HepG2 (cell line): Measurements from ENCODE around the gene ABHD6. TPM values are rescaled to one million over a fixed set of nuclear protein-coding genes. Genes with fewer than 3 reads are reported as not detected.
A peak's percentile ranks its signal among the peaks of the same experiment; 100 is the strongest.

Experiments
- DR1 ChIP-seq: sonication (generic); formaldehyde crosslinking; IDR thresholded peaks from 2 replicates; pipeline ENCODE4 v1.8.0; 2021; ENCODE audit warnings: mild to moderate bottlenecking, missing genetic modification reagents, inconsistent platforms
- E2F5 ChIP-seq: sonication (generic); formaldehyde crosslinking; conservative IDR thresholded peaks from 2 replicates; pipeline ENCODE4 v1.4.0; 2020; ENCODE audit warnings: missing genetic modification reagents
- JUNB ChIP-seq: sonication (generic); formaldehyde crosslinking; IDR thresholded peaks from 2 replicates; pipeline ENCODE4 v1.8.0; 2022; ENCODE audit warnings: missing genetic modification reagents, mild to moderate bottlenecking, borderline replicate concordance
- KAT2B ChIP-seq: fragments of 150-350 bp; IDR thresholded peaks from 2 replicates; pipeline ENCODE4 v1.6.1; 2014; ENCODE audit warnings: low read depth, low read length, borderline replicate concordance
- LBX2 ChIP-seq: sonication (generic); formaldehyde crosslinking; IDR thresholded peaks from 2 replicates; pipeline ENCODE4 v1.5.0; 2020; ENCODE audit warnings: missing genetic modification reagents, mild to moderate bottlenecking, borderline replicate concordance
- MATR3 ChIP-seq: sonication (generic); formaldehyde crosslinking; IDR thresholded peaks from 2 replicates; pipeline ENCODE4 v1.4.0; 2020; ENCODE audit warnings: missing genetic modification reagents
- MED8 ChIP-seq: sonication (generic); formaldehyde crosslinking; IDR thresholded peaks from 2 replicates; pipeline ENCODE4 v1.8.1; 2023; ENCODE audit warnings: mild to moderate bottlenecking, missing genetic modification reagents; ENCODE audit not compliant: insufficient replicate concordance
- MYC ChIP-seq: sonication (generic); formaldehyde crosslinking; IDR thresholded peaks from 2 replicates; pipeline ENCODE4 v1.9.0; 2021; ENCODE audit warnings: missing genetic modification reagents, borderline replicate concordance
- SPEN ChIP-seq: sonication (generic); formaldehyde crosslinking; IDR thresholded peaks from 2 replicates; pipeline ENCODE4 v1.5.1; 2020; ENCODE audit warnings: low read depth, mild to moderate bottlenecking, missing genetic modification reagents
- TCF7 ChIP-seq: sonication (generic); IDR thresholded peaks from 2 replicates; pipeline ENCODE4 v1.6.1; 2016; ENCODE audit warnings: antibody characterized with exemption, low read depth
- THAP9 ChIP-seq: sonication (generic); formaldehyde crosslinking; IDR thresholded peaks from 2 replicates; pipeline ENCODE4; 2020; ENCODE audit warnings: missing genetic modification reagents, mild to moderate bottlenecking, borderline replicate concordance
- TSC22D2 ChIP-seq: sonication (generic); formaldehyde crosslinking; IDR thresholded peaks from 2 replicates; pipeline ENCODE4 v1.5.1; 2020; ENCODE audit warnings: missing genetic modification reagents, mild to moderate bottlenecking, borderline replicate concordance
- ZBTB3 ChIP-seq: sonication (generic); formaldehyde crosslinking; IDR thresholded peaks from 2 replicates; pipeline ENCODE4 v1.4.0; 2020; ENCODE audit warnings: low read depth, mild to moderate bottlenecking, moderate library complexity, missing genetic modification reagents, borderline replicate concordance
- ZBTB33 ChIP-seq: sonication (generic); formaldehyde crosslinking; IDR thresholded peaks from 2 replicates; pipeline ENCODE4 v1.4.0; 2020; ENCODE audit warnings: missing genetic modification reagents
- ZNF280D ChIP-seq: sonication (generic); formaldehyde crosslinking; IDR thresholded peaks from 2 replicates; pipeline ENCODE4 v1.5.1; 2020; ENCODE audit warnings: mild to moderate bottlenecking, missing genetic modification reagents
- ZNF382 ChIP-seq: sonication (generic); formaldehyde crosslinking; IDR thresholded peaks from 2 replicates; pipeline ENCODE4 v1.5.0; 2020; ENCODE audit warnings: missing genetic modification reagents, mild to moderate bottlenecking, borderline replicate concordance
- ZNF430 ChIP-seq: sonication (generic); formaldehyde crosslinking; IDR thresholded peaks from 2 replicates; pipeline ENCODE4 v1.9.0; 2021; ENCODE audit warnings: mild to moderate bottlenecking, missing genetic modification reagents
- ZNF543 ChIP-seq: sonication (generic); formaldehyde crosslinking; IDR thresholded peaks from 2 replicates; pipeline ENCODE4 v1.4.0; 2020; ENCODE audit warnings: mild to moderate bottlenecking, missing genetic modification reagents
- ZNF557 ChIP-seq: sonication (generic); formaldehyde crosslinking; IDR thresholded peaks from 2 replicates; pipeline ENCODE4 v1.4.0; 2020; ENCODE audit warnings: missing genetic modification reagents
- ZNF749 ChIP-seq: sonication (generic); formaldehyde crosslinking; IDR thresholded peaks from 2 replicates; pipeline ENCODE4 v1.8.0; 2022; ENCODE audit warnings: mild to moderate bottlenecking, missing genetic modification reagents, moderate library complexity, borderline replicate concordance
- polyA plus RNA-seq, 8 experiments: library from polyadenylated mRNA; depleted of rRNA in 3 of 8; stranded (reverse) in 7 of 8; unstranded in 1 of 8; fragments of >200 nt; fragmentation: Illumina TruSeq in 4 of 8; extraction: Trizol in 4 of 8; gene quantifications; 2 replicates each; pipeline versions ENCODE4 v1.2.1 to v1.2.3, GENCODE V29; 2011 to 2016; ENCODE audit warnings: low read depth in 4 of 8, missing spikeins in 1 of 8, mixed read lengths in 1 of 8; ENCODE audit not compliant: insufficient read depth in 1 of 8
- total RNA-seq, 5 experiments: library from RNA; depleted of rRNA; stranded (reverse); fragments of >200 nt; fragmentation: Illumina TruSeq; extraction: Trizol; gene quantifications; 2 replicates each; pipeline ENCODE4 v1.2.3, GENCODE V29; 2016; ENCODE audit warnings: low read depth in 1 of 5

The ABHD6 gene
- total and polyA plus RNA-seq, 2 of the 13 experiments (the other 11 are each of a cell fraction or from before 2014, with no cell fraction given), result 9.0 to 17.2 TPM

- TF ChIP-seq ZNF280D (CRISPR knock-in tag) (0 out of 2 replicates have a peak, but pooled peaks have one; percentile 41), MED8 (CRISPR knock-in tag) (peak; percentile 79), ZNF430 (CRISPR knock-in tag) (no peak), TCF7 (peak; percentile 75), THAP9 (CRISPR knock-in tag) (no peak), ZNF749 (CRISPR knock-in tag) (no peak), LBX2 (CRISPR knock-in tag) (no peak), MATR3 (CRISPR knock-in tag) (no peak), ZBTB3 (CRISPR knock-in tag) (no peak), E2F5 (CRISPR knock-in tag) (no peak), DR1 (CRISPR knock-in tag) (no peak), JUNB (CRISPR knock-in tag) (no peak), ZBTB33 (CRISPR knock-in tag) (peak; percentile 15; the same call in 1 of the 2 replicates), ZNF543 (CRISPR knock-in tag) (no peak), SPEN (CRISPR knock-in tag) (0 out of 2 replicates have a peak, but pooled peaks have one; percentile 27), ZNF557 (CRISPR knock-in tag) (no peak), KAT2B (no peak), TSC22D2 (CRISPR knock-in tag) (no peak), ZNF382 (no peak), MYC (no peak; the same call in 1 of the 2 replicates)
Observed at GRCh38 chr3:58188921-58189451, 48.6 kb upstream of the ABHD6 start (continued).
